ENCODE measurements around the gene ZNF292.
"Not testable (repeated sequence)": the region's sequence is repeated elsewhere in the genome, so short reads cannot be mapped to it uniquely, and the experiment has no call there.

The ZNF292 gene

DNA sequence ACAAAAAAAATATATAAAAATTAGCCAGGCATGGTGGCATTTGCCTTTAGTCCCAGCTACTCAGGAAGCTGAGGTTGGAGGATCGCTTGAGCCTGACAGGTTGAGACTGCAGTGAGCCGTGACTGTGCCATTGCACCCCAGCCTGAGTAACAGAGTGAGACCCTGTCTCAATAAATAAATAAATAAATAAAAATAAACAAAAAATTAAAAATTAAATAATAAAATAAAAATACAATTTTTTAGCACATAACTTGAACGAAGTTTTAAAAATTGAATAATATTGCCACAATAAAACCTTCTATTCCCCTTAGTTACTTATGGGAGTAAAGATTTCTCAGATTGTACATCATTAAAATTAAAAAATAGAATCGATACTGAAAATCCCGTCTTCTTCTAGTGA is 31.3 kb upstream of the ZNF292 start:
- TF ChIP-seq, protein P1, sequence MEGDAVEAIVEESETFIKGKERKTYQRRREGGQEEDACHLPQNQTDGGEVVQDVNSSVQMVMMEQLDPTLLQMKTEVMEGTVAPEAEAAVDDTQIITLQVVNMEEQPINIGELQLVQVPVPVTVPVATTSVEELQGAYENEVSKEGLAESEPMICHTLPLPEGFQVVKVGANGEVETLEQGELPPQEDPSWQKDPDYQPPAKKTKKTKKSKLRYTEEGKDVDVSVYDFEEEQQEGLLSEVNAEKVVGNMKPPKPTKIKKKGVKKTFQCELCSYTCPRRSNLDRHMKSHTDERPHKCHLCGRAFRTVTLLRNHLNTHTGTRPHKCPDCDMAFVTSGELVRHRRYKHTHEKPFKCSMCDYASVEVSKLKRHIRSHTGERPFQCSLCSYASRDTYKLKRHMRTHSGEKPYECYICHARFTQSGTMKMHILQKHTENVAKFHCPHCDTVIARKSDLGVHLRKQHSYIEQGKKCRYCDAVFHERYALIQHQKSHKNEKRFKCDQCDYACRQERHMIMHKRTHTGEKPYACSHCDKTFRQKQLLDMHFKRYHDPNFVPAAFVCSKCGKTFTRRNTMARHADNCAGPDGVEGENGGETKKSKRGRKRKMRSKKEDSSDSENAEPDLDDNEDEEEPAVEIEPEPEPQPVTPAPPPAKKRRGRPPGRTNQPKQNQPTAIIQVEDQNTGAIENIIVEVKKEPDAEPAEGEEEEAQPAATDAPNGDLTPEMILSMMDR (IDR thresholded peaks at IDR 0.05), result no peak
- no peak for TF ChIP-seq ZFX (IDR thresholded peaks at IDR 0.05; ENCODE audit: borderline replicate concordance)
- no peak overlapping the region for H3K27ac ChIP-seq

DNA sequence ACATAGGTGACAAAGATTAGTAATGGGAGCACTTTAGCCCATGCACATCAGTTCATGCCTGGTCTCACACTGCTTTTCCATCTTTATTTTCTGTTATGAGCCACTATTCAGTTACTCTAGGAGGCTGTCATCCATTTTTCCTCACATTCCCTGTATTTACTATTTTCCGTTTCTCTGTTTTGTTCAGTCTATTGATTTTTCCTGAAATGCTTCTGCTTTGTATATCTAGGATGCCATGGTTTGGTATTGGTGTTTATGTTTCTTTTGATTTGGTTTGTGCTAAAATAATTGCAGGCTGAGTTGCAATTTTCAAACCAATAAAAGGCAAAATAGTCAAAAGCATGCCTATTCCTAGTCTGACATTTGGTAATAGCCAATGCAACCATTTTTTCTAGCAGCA is 28.9 kb upstream of the ZNF292 start:
- H3K27ac ChIP-seq, result no peak overlapping the region
- TF ChIP-seq, protein P1 (IDR thresholded peaks at IDR 0.05), result no peak
- no peak for TF ChIP-seq ZFX (IDR thresholded peaks at IDR 0.05; ENCODE audit: borderline replicate concordance)

DNA sequence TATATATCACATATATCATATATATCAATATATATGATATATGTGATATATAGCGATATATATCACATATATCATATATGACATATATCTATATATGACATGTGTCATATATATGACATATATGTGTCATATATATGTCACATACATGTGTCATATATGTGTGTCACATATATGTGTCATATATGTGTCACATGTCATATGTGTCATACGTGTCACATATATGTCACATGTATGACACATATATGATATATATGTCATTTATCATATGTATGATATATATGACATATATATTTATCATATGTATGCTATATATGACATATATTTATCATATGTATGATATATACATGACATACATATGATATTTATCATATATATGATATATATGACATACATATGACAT is 27.6 kb upstream of the ZNF292 start:
- TF ChIP-seq, protein P1 (IDR thresholded peaks at IDR 0.05), result no peak
- TF ChIP-seq ZFX (IDR thresholded peaks at IDR 0.05; ENCODE audit: borderline replicate concordance), result no peak
- no peak overlapping the region for H3K27ac ChIP-seq

DNA sequence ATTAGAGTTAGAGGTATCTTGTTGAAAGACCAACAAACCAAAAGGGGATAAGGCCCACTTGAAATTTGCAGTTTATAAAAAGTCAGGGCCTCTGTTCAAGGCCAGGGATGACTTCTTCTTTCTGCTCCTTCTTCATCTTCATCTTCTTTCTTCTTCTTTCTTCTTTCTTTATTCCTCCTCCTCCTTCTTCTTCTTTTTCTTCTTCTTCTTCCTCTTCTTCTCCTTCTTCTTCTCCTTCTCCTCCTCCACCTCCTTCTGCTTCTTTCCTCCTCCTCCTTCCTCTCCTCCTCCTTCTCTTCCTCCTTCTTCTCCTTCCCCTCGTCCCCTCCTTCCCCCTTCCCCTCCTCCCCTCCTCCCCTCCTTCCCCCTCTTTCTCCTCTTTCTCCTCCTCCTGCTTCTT is 18.4 kb upstream of the ZNF292 start:
- TF ChIP-seq, protein P1 (IDR thresholded peaks at IDR 0.05), result no peak
- TF ChIP-seq ZFX (IDR thresholded peaks at IDR 0.05; ENCODE audit: borderline replicate concordance), result no peak

DNA sequence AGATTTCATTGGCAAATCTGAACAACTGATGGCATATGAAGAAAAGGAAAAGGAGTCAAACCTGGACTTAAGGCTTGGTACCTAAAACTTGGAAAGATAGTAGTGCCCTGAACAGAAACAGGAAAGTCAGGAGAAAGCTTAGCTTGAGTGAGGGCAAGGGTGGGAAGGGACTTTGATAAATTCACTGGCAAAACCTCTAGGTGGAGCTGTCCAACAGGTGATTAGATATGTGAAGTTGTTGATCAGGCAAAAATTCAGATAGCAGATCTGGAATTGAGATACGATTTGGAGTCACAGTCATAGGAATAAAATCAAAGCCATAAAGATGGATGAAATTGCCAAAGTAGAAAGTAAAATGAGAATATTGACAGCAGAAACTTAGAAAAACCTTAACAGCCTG is 16.1 kb upstream of the ZNF292 start:
- H3K27ac ChIP-seq, result no peak overlapping the region
- TF ChIP-seq, protein P1 (IDR thresholded peaks at IDR 0.05), result peak; percentile 78
- no peak for TF ChIP-seq ZFX (IDR thresholded peaks at IDR 0.05; ENCODE audit: borderline replicate concordance)

More for the DNA sequence above, 18.4 kb upstream of the ZNF292 start:
- H3K27ac ChIP-seq, result no peak overlapping the region

DNA sequence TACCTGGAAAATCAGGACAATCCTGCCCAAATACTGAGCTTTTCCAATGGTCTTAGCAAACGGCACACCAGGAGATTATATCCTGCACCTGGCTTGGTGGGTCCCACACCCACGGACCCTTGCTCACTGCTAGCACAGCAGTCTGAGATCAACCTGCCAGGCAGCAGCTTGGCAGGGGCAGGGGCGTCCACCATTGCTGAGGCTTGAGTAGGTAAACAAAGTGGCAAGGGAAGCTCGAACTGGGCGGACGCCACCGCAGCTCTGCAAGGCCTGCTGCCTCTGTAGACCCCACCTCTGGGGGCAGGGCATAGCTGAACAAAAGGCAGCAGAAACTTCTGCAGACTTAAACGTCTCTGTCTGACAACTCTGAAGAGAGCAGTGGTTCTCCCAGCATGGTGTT is 15.4 kb upstream of the ZNF292 start:
- H3K27ac ChIP-seq, result not testable (repeated sequence)

DNA sequence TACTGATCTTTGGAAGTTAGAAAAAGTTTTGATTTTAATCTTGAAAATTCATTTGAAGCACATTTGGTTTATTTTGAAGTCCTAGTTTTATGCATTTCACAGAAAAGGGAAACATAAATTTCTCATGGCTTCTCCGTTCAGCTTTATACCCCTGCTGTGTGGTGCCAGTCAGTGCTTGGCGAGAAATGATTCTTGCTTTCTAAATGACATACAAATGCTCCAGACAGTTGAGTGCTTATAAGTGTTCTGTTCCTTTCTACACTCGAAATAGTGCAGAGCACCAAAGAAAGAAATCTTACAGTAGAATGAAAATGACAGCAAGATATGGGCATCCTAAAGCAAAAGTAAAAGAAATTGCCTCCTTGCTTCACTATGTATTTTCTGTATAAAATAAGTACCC is 9.0 kb upstream of the ZNF292 start:
- H3K27ac ChIP-seq, result no peak overlapping the region
- TF ChIP-seq, protein P1 (IDR thresholded peaks at IDR 0.05), result no peak
- TF ChIP-seq ZFX (IDR thresholded peaks at IDR 0.05; ENCODE audit: borderline replicate concordance), result no peak

DNA sequence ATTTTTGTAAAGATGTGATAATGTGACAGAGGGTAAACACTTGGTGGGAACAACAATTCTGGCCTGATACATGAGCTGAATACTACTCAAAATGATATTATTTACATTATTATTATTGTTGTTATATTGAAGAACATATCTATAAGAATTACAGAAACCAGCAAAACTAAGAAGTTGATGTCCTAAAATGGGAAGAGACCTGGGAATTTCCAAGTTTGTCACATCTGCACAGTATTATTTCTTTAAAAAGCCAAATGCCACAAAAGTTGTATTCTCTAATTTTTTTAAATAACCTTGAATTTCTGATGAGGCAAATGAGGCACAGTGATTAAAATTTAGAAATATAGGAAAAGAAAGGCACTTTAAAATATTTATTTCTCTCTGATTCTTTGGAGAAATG is 5.0 kb upstream of the ZNF292 start:
- H3K27ac ChIP-seq, result no peak overlapping the region
- no peak for TF ChIP-seq ZFX (IDR thresholded peaks at IDR 0.05; ENCODE audit: borderline replicate concordance)
- TF ChIP-seq, protein P1 (IDR thresholded peaks at IDR 0.05), result no peak
